ENCODE data around the gene CD4.

DNA sequence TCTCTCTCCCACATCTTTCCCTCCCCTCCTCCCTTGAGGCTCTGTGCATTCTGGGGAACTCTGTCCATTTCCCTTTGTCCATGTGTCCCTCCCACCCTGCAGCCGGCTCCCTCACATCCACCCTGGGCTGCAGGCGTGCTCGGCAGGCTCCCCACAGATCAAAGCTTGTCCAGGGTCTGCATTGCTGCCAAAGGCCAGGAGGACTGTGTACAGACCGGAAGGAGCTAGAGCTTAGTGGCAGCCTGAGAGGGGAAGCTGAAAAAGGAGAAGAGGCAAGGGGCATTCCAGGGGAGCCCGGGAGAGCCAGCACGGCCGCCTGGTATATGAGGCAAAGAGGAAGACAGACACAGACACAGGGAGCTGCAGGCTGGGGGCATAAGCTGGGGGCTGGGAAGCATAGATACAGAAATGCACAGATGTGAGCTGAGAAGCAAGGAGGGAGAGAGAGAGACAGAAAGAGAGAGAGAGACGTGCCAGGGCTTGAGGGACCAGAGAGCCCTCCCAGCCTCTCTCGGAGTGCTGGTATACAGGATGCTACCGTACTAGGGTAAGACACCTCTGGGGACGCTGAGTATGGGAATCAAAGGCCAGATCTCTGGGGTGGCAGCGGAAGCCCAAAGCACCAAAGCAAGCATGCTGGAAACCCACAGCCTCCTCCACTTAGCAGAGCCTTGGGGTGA lies 3.3 kb downstream of the CD4 start:
- TF ChIP-seq, protein P1, sequence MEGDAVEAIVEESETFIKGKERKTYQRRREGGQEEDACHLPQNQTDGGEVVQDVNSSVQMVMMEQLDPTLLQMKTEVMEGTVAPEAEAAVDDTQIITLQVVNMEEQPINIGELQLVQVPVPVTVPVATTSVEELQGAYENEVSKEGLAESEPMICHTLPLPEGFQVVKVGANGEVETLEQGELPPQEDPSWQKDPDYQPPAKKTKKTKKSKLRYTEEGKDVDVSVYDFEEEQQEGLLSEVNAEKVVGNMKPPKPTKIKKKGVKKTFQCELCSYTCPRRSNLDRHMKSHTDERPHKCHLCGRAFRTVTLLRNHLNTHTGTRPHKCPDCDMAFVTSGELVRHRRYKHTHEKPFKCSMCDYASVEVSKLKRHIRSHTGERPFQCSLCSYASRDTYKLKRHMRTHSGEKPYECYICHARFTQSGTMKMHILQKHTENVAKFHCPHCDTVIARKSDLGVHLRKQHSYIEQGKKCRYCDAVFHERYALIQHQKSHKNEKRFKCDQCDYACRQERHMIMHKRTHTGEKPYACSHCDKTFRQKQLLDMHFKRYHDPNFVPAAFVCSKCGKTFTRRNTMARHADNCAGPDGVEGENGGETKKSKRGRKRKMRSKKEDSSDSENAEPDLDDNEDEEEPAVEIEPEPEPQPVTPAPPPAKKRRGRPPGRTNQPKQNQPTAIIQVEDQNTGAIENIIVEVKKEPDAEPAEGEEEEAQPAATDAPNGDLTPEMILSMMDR (conservative IDR thresholded peaks at IDR 0.05), result no peak
- TF ChIP-seq ZFX (IDR thresholded peaks at IDR 0.05), result no peak

All from C4-2B (cell line).